HUES64 (cell line): ENCODE results near the gene STK39.

Experiments used
- H3K27ac ChIP-seq: 2 replicates; pipeline ENCODE4 v1.7.0; 2013; ENCODE audit warnings: low read depth, low read length, inconsistent platforms
- H3K27me3 ChIP-seq: 2 replicates; pipeline ENCODE4 v1.6.1; 2013; ENCODE audit warnings: mild to moderate bottlenecking, low read length; ENCODE audit not compliant: insufficient read depth
- H3K36me3 ChIP-seq: 2 replicates; pipeline ENCODE4 v1.6.1; 2013; ENCODE audit warnings: mild to moderate bottlenecking, low read length; ENCODE audit not compliant: insufficient read depth
- H3K4me1 ChIP-seq: 2 replicates; pipeline ENCODE4 v1.6.1; 2013; ENCODE audit warnings: mild to moderate bottlenecking, low read length, moderate library complexity; ENCODE audit not compliant: insufficient read depth
- H3K4me3 ChIP-seq: 2 replicates; pipeline ENCODE4 v1.5.1; 2013; ENCODE audit warnings: mild to moderate bottlenecking, low read length, moderate library complexity
- H3K9ac ChIP-seq: 2 replicates; pipeline ENCODE4 v1.6.1; 2013; ENCODE audit warnings: mild to moderate bottlenecking, low read depth, low read length
- H3K9me3 ChIP-seq: 2 replicates; pipeline ENCODE4 v1.6.1; 2013; ENCODE audit warnings: low read depth, low read length; ENCODE audit not compliant: insufficient read depth
- WGBS: fragments of 150-250, 120-280 bp; methylation state at CpG from one replicate; pipeline ENCODE4 v1.1.7; 2013; ENCODE audit warnings: missing lambda C conversion rate; 5-methylcytosine and 5-hydroxymethylcytosine counted together

The STK39 gene

DNA sequence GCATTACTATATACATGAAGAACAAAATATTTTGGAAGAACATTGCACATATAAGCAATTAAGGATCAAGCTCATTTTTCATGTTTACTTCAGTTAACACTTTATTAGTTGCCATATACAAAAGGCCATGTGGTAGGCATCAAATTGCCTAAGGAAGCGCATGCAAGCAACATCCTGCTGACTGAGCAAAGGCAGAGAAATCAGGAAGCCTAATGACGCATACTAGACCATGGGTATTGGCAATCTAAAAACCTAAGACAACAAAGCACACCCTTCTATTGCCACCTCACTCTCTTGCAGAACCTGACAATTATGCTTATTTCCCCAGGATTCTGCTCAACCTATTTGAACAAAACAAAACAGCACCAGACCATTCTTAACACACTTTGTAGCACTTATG, 171.9 kb downstream of the STK39 start:
- Histone ChIP-seq H3K9me3 (no peaks in the 10 kb centered on the region), H3K27ac (no peak overlapping the region), H3K36me3 (0 out of 2 replicates have a peak, but pooled peaks cover 3% of the 10 kb centered on the region), H3K4me1 (no peaks in the 10 kb centered on the region), H3K27me3 (no peaks in the 10 kb centered on the region), H3K4me3 (no peak overlapping the region), H3K9ac (no peak overlapping the region)
- 94% methylated on average over 2 of the region's 2 CpGs for WGBS

DNA sequence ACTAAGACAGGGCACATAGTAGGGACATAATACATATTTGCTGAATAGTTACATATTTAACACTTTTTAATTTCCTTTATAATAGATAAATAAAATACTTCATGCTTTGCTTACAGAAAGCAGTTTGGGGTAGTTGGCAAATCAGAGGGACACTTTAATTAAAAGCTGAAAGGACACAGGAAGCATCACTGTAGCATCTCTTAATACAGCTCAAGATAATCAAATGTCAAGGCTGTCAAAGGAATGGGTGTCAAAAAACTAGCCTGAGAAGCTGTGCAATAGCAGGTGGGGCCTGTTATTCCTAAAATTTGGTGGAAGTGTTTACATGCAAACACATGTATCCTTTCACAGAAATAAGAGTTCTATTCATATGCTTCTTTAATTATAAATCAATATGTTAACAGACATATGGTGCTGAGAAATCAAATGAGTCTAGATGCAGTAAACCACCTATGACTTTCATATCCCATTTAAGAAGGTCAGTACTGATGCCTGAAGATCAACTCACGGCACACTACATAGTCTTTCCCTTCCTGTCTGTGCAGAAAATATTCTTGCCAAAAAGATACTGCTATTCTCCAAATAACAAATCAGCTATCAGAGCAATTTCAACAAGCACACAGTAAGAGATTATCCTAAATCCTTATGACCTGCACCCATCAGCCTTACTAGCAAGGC, 174.6 kb downstream of the STK39 start:
- Histone ChIP-seq H3K9ac (no peak overlapping the region), H3K27ac (no peak overlapping the region), H3K36me3 (0 out of 2 replicates have a peak, but pooled peaks cover 3% of the 10 kb centered on the region), H3K27me3 (no peaks in the 10 kb centered on the region), H3K4me3 (no peak overlapping the region), H3K9me3 (no peaks in the 10 kb centered on the region), H3K4me1 (no peaks in the 10 kb centered on the region)
- WGBS: 92% methylated on average over 1 of the region's 1 CpG

DNA sequence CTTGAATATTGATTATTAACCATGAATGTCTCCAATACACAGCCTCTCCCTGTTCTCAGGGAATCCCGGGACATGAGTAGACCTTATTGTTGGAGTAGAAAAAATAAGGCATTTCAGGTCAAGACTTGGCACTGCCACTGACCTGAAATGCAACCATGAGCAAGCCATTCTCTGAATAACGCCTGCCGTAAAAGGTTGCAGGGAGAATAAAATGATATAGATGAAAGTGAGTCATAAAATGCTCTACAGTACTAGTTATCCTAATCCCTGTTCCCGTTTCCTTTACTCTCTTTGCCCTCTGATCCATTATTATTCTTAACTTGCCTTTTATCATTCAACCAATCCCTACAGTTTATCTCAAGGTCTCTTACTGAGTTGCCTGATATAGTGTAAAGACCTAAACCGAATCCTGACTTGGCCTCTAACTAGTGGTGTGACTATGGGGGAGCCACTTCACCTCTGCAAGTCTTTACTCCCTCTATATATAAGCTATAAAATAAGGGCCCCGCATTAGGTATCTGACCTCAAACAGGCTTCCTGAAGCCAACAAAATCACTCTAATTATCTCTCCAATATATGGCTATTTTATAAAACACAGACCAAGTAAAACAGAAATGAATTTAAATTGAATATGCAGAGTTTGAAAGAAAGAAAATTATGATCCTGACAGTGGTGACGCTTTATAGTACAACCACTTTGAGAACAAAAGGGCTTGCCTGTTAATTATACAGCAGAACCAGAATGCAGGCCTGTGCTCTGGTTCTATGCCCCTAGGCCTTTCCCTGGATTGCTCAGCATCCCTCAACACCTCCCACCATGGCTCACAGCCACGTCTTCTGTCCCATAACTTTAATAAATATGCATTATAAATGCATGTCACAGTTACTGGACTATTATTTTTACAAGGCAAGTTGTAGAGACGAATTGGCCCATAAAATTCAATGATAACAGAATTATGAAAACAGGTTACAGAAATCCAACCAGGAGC, 183.1 kb downstream of the STK39 start:
- H3K4me3 ChIP-seq: no peak overlapping the region
- 78% methylated on average over 8 of the region's 9 CpGs for WGBS
- H3K4me1 ChIP-seq: peaks cover 11% of the 10 kb centered on the region; the same call in 1 of the 2 replicates
- no peak overlapping the region for H3K27ac ChIP-seq
- no peak overlapping the region for H3K9ac ChIP-seq
- no peaks in the 10 kb centered on the region for H3K27me3 ChIP-seq
- H3K9me3 ChIP-seq: no peaks in the 10 kb centered on the region
- H3K36me3 ChIP-seq: no peaks in the 10 kb centered on the region

DNA sequence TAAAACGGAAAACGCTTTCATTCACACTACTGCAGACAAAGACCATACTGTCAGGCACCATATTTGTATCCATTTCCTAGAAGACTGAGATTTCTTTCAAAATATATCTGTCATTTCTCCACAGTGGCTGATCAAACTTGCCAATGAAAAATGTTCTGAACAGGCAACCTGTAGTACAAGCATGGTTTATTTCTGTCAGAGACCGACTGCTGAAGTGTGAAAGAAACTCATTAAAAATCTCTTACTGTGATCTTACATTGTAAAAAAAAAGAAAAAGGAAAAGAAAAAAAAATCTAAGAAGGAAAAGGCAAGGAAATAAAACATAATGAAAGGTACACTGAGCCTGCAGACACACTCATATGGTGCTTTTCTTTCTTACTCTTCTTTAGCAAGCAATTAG, 184.5 kb downstream of the STK39 start:
- no peaks in the 10 kb centered on the region for H3K36me3 ChIP-seq
- peaks cover 11% of the 10 kb centered on the region; the same call in 1 of the 2 replicates for H3K4me1 ChIP-seq
- H3K27ac ChIP-seq: no peak overlapping the region
- H3K9ac ChIP-seq: no peak overlapping the region
- no peaks in the 10 kb centered on the region for H3K27me3 ChIP-seq
- 94% methylated on average over 2 of the region's 3 CpGs for WGBS
- H3K9me3 ChIP-seq: no peaks in the 10 kb centered on the region
- H3K4me3 ChIP-seq: no peak overlapping the region

DNA sequence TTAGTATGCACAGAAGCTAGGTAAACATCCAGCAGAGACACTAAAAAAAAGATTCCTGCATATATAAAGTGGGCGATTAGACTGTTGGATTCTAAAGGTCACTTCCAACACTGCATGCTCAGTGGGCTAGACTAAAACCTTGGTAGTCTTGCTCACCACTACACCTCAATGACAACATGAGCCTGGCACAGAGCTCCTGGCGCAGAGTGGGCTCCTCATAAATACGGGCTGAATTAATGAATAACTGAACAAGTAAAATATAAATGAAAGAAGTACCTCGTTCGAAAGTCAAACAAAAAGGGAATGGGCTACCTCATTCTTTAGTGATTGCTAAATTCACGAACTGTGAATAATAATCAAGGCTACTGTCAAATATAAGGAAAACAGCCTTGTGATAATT, 185.3 kb downstream of the STK39 start:
- no peaks in the 10 kb centered on the region for H3K9me3 ChIP-seq
- WGBS: 97% methylated on average over 6 of the region's 6 CpGs
- H3K4me3 ChIP-seq: no peak overlapping the region
- H3K36me3 ChIP-seq: no peaks in the 10 kb centered on the region
- H3K27me3 ChIP-seq: no peaks in the 10 kb centered on the region
- no peak overlapping the region for H3K27ac ChIP-seq
- no peak overlapping the region for H3K9ac ChIP-seq
- H3K4me1 ChIP-seq: peaks cover 11% of the 10 kb centered on the region; the same call in 1 of the 2 replicates

DNA sequence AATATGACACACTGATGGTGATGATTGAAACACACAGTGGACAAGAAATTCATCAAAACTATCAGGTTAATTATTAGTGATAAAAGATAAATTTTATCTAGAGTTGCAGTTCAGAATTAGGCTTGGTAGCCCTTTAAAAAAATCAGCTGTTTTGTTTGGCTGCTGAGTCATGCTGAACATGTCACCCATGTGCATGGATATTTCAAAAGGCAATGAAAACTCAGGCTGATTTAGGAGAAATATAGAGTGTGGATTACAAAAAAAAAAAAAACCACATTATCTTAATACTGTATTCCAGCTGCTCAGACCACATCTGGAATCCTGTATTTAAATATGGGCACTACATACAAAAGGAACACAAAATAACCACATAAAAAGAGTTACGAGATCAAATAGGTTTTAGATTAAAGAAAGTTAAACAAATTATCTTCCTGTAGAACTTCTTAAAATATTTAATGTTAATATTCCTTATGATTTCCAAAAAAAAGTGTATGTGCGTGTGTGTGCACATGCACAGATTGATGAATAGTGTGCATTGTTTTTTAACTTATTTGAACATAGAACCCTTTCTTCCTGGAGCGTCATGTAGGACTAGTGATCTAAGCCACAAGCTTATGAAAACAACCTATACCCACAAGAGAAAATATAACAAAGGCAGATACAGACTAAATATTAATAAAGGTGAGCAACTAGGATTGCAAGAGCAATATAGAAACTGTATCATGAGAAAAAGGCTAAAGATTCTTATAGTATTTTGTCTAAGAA, 186.2 kb downstream of the STK39 start:
- peaks cover 15% of the 10 kb centered on the region; the same call in 1 of the 2 replicates for H3K4me1 ChIP-seq
- no CpG with 5 or more reads among the region's 3 CpGs for WGBS
- H3K9me3 ChIP-seq: no peaks in the 10 kb centered on the region
- no peaks in the 10 kb centered on the region for H3K36me3 ChIP-seq
- H3K4me3 ChIP-seq: no peak overlapping the region
- H3K9ac ChIP-seq: no peak overlapping the region
- H3K27me3 ChIP-seq: no peaks in the 10 kb centered on the region
- H3K27ac ChIP-seq: no peak overlapping the region

DNA sequence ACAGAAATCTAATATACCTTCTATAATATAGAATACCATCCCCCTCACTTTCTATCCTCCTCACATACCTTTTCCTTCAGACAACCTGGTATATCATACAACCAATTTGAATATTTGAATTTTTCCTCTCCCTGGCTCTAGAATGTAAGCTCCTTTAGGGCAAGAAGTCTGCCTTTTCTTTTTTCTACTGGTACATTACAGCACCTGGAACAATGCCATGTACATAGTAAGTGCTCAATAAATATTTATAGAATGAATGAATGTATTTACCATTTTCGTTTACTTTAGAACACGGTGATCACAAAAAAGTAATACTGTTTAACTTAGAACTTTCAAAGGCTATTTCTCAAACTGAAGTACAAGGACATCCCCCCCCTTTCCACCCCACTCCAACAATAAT, 187.6 kb downstream of the STK39 start:
- Histone ChIP-seq H3K9ac (no peak overlapping the region), H3K9me3 (no peaks in the 10 kb centered on the region), H3K27me3 (no peaks in the 10 kb centered on the region), H3K36me3 (no peaks in the 10 kb centered on the region), H3K4me3 (no peak overlapping the region), H3K4me1 (peaks cover 16% of the 10 kb centered on the region), H3K27ac (no peak overlapping the region)
- WGBS: 91% methylated on average over 2 of the region's 2 CpGs

DNA sequence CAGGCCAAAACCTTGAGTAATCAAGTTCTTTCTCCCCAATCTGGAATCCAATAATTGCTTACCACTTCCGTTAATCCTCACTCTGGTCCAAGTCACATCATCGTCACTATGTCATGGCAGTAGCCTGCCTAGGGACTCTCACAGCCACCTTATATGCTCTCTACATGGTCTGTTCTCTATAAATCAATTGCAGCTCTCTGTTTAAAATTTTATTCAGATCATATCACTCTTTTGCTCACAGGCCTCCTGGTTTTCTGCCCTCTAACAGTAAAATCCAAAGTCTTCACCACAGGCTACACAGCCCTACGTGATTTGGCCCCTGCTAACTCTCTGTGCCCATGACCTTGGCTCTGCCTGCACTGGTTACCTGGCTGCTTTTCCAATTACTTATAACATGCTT, 188.7 kb downstream of the STK39 start:
- 96% methylated on average over 3 of the region's 3 CpGs for WGBS
- H3K9ac ChIP-seq: no peak overlapping the region
- no peaks in the 10 kb centered on the region for H3K27me3 ChIP-seq
- H3K27ac ChIP-seq: no peak overlapping the region
- H3K36me3 ChIP-seq: no peaks in the 10 kb centered on the region
- H3K4me1 ChIP-seq: peaks cover 7% of the 10 kb centered on the region
- H3K4me3 ChIP-seq: no peak overlapping the region
- no peaks in the 10 kb centered on the region for H3K9me3 ChIP-seq

DNA sequence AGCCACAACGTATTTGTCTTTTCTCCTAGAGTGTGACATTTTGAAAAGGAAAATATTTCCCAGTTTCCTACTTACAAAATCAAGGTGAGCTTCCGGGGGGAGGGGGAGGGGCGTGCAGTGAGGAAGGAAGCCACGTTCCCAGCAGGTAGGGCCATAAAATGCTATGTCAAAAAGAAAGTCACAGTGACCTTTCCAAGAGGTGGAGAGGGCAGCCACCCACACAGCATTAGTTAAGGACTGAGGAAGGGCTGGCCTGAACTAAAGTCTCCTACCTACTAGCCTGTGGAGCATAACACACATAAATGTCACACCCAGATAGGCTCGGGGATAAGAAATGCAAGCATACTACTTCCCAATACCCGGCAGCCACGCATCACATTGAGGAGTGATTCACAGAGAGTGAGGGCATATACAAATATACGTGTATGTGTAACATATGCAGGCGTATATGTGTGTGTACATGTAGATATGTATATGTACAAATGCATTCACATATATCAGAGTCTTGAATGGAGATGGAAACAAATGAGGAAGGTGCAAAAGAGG, 191.1 kb downstream of the STK39 start:
- 73% methylated on average over 8 of the region's 9 CpGs for WGBS
- no peak overlapping the region for H3K4me3 ChIP-seq
- H3K4me1 ChIP-seq: peaks cover 10% of the 10 kb centered on the region
- H3K27me3 ChIP-seq: no peaks in the 10 kb centered on the region
- no peak overlapping the region for H3K9ac ChIP-seq
- H3K9me3 ChIP-seq: no peaks in the 10 kb centered on the region
- H3K27ac ChIP-seq: no peak overlapping the region
- no peaks in the 10 kb centered on the region for H3K36me3 ChIP-seq

DNA sequence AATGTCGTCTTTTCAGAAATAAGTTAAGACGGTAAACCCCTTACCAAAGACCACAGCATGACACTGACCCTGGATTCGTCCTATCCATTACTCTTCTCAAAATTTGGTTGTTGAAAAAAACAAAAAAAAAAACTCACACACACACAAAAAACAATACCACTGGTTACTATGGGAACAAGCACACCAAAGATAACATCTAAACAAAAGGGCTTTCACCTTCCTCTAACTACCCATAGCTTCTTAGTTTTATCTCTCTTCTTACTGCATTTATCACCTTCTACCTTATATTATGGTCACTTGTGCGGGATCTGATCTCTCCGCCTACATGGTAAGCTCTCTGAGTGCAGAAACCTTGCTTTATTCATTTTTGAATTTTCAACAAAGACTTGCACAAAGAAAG, 192.7 kb downstream of the STK39 start:
- no peaks in the 10 kb centered on the region for H3K27me3 ChIP-seq
- WGBS: 75% methylated on average over 5 of the region's 5 CpGs
- H3K4me3 ChIP-seq: no peak overlapping the region
- H3K36me3 ChIP-seq: no peaks in the 10 kb centered on the region
- H3K27ac ChIP-seq: no peak overlapping the region
- no peaks in the 10 kb centered on the region for H3K9me3 ChIP-seq
- H3K9ac ChIP-seq: no peak overlapping the region
- peaks cover 10% of the 10 kb centered on the region for H3K4me1 ChIP-seq
